ENCODE results near the gene PRKCE.

- TF ChIP-seq POLR2A (IDR thresholded peaks at IDR 0.05; ENCODE audit: low read depth, low read length) (no peak), POLR2AphosphoS5 (IDR thresholded peaks at IDR 0.05; ENCODE audit: low read depth, low read length) (no peak)
Measured at GRCh38 chr2:46225150-46225625, 573.7 kb downstream of the PRKCE start.
